GM18858 (cell line): ENCODE results near the gene LSM5.

Experiments used
- ATAC-seq: cut with Tn5 transposase; IDR thresholded peaks from one replicate; pipeline ENCODE4 v1.9.1; 2021; ENCODE audit not compliant: unreplicated experiment

Gene LSM5

GRCh38 chr7:32490127-32490796 lies at the start of gene LSM5:
LSM5 (minus strand) TSS chr7:32490380; CDS start chr7:32490365, 15 bp downstream.
- ATAC-seq: peak; percentile 84

DNA sequence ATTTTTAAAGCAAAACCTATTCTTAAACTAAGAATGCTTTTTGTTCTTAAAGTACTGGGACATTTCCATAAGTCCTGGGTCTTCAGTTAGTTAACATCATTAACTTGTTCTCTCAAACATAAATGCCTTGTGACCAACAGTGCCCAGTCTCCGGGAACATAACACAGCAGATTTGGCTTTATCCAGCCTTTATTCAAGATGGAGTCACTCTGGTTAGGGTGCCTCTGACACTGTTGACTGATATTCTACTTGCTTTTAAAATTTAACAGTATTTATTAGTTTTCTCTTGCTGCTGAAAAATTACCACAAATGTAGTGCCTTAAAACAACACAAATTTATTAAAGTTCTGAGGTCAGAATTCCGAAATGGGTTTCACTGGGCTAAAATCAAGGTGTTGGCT lies 49.2 kb upstream of the LSM5 start:
- no peak for ATAC-seq

- ATAC-seq: no peak
These were observed 47.6 kb upstream of the LSM5 start for GRCh38 chr7:32537760-32538159.

GRCh38 chr7:32536585-32536984 lies 46.4 kb upstream of the LSM5 start:
- no peak for ATAC-seq

DNA sequence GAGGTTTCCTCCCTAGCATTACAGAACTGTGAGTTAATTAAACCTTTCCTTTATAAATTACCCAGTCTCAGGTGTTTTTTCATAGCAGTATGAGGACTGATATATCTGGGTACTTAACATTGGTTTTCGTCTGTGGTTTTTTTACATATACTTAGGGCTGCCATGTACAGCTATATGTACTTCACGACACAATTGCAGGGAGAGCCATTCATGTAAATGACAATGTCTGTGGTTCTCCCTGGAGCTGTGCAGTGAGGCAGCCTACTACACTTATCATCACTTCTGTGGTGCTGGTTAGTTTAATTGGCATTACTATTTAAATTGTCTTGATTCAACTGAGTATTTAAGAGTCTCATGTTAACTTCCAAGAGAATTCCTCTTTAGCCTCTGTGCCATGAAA lies 45.8 kb upstream of the LSM5 start:
- no peak for ATAC-seq

DNA sequence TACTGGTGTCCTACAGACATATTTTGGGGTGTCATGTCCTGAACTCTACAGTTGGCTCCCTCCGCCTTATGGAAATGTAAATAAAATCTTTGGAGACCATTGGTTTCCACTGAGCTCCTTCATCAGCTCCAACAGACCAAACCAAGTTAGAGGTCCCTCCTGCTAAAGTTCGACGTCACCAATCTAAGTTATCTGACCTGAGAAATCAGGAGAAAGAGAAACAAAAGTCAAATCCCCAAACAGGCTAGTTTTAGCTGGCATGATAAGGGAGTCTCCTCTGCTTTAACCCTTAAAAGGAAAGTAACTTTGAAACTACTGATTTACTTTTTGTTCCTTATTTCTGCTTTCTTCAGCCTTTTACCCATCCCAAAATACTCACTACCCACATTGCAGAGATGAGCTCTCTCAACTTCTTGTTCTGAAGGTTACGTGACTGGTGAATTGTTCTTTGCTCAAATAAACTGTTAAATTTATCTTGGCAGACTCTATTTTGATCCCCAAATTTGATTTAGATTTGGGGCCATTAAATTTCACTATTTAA lies 45.1 kb upstream of the LSM5 start:
- ATAC-seq: no peak

- no peak for ATAC-seq
These were observed 43.3 kb upstream of the LSM5 start for GRCh38 chr7:32533276-32534029.

GRCh38 chr7:32532716-32533115 lies 42.5 kb upstream of the LSM5 start:
- ATAC-seq: no peak

- no peak for ATAC-seq
These were observed 41.9 kb upstream of the LSM5 start for GRCh38 chr7:32532086-32532485.

GRCh38 chr7:32531402-32531801 lies 41.2 kb upstream of the LSM5 start:
- no peak for ATAC-seq

DNA sequence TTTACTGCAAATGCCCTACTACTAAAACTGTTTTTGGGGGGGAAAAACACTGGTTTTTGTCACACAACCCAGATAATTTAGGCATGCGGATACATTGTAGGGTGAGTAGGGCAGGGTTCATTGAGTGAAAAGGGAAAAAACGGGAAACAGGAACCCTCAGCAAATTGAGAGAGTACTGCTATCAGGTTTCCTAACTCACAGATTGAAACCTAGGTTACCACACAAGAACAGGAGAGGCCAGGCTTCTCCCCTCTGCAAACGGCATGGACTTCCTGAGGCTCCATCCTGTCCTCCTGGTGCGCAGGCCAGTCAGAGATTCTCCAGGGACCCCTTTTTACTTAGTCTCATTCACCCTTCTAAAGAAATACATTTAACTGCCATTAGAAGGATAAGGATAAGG lies 35.7 kb upstream of the LSM5 start:
- ATAC-seq: no peak

DNA sequence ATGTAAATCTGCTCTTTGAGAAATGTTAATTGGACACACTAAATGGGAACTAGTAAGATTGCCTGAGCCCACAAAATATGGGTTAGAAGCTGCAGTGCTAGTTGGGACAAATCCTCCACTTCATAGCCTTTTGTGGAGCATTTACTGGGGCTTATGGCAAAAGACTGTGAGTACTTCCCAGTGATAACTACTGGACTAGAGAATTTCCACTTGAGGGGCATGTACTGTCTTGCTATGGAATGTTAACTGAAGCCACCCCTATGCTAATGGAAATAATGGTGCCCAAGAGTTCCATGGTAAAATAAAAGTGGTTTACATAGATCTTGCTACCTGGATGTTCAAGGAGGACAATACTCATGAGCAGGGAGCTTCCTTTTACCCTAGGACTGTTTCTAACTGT lies 34.5 kb upstream of the LSM5 start:
- ATAC-seq: no peak

DNA sequence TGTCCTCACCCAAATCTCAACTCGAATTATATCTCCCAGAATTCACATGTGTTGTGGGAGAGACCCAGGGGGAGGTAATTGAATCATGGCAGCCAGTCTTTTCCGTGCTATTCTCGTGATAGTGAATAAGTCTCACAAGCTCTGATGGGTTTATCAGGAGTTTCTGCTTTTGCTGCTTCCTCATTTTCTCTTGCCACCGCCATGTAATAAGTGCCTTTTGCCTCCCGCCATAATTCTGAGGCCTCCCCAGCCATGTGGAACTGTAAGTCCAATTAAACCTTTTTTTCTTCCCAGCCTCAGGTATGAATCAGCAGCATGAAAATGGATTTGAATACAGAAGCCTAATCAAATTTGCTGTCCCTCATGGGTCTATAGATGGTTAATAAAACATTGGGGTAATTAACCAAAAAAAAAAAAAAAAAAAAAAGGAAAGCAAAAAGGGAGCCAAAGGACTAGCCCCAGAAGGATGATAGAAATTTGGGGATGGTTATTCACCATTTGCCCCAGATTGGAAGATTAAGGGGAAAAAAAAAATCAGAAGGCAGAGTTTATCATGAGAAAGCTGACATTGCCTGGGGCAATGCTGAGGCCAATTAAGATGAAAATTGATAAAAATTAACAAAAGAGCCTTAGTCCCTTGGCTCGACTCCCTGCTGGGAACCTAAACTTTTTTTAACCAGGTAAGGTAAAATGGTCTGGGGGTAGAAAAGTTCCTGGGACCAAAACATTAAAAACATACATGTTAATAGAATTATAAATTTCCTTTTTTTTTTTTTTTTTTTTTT lies 32.8 kb upstream of the LSM5 start:
- no peak for ATAC-seq

- ATAC-seq: no peak
These were observed 29.6 kb upstream of the LSM5 start for GRCh38 chr7:32519763-32520162.

DNA sequence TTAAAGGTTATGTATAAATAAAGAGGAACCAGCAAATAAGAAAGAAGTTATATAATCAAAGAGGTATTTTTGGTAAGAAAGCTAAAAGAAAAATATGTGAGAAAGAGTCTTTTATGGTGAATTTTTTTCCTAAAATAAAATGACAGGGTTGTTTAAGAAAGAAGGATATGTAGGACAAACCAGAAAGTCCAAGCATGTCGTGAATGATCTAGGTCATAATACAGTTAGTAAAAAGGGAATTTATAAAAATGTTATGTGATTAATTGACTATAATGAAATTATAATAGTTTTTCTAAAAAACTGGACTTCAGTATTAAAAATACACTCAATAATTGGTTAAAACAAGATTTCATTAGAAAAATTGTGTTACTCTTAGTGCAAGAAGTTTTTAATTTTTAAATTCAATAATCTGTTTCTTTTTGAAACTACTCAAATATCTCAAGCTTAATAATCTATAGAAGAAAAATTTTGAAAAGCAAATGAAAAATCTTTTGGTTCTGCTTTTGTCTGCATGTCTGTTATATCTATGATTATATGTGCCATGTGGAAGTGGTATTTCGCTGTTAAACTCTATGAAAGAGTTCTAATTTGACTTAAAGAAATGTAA lies 28.5 kb upstream of the LSM5 start:
- ATAC-seq: no peak

GRCh38 chr7:32516551-32517100 lies 26.4 kb upstream of the LSM5 start:
- ATAC-seq: no peak

DNA sequence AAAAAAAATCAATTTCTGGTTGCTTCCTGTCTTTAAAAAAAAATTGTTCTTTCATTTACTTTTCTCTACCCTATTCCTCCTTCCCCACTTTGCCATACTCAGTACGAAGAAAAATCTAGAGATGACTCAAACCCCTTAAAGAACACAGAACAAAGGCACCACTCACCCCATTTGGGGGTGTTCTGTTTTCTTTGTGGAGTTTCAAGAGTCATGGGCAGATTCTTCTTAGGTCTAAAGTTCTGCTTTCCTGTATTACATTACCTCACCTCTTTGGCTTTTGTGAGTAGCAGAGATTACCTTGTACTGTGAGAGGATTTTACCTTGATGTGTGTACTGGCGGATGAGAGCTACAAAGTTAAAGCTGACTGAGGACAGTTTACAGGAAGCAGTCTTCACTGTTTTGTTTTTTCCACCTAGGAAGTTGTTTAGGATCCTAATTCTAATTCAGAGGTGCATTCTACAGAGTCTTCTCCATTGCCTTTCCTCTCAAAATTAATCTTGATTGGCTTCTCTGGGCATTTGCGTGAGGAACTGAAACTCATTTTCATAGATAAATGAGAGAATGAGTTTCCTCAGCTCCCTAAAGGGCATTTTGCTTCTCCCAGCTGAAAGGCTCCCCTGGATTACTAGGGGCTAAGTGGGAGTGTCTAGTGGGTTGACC lies 25.8 kb upstream of the LSM5 start:
- ATAC-seq: peak; percentile 87

GRCh38 chr7:32513210-32513609 lies 23.0 kb upstream of the LSM5 start:
- no peak for ATAC-seq

DNA sequence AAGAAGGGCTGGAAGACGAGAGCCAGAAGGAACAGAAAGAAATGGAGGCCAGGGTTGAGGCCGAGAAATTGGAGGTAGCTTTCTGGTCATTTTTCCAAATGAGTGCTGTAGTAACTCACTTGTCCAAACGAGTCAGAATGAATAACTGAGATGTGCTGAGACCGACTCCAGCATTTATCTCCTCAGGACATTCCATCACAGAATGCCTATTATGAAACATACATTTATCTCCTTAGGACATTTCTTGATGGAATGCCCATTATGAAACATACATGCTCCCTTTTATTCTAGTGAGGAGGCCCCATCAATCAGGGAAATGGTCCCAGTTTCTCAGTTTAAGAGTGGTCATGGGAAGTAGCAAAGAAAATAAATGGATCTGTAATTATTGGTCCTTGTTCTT lies 21.6 kb upstream of the LSM5 start:
- ATAC-seq: no peak

DNA sequence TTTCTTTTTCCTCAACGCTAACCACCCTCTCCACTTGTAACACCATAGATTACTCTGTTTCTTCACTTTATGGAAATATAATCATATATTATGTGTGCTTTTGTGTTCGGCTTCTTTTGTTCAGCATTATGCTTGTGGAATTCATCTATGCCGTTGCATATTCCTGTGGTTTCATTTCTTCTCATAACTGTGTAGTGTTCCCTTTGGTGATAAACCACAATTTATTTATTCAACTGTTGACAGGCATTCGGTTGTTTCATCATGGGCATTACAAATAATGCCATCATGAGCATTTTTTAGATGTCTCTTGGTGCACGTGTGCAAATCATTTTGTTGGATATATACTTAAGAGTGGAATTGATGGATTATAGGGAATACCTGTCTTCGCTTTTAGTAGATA lies 17.2 kb upstream of the LSM5 start:
- ATAC-seq: no peak
